HG03196 (cell line): ENCODE data around the gene PHRF1.

ENCODE experiments used
- ATAC-seq: cut with Tn5 transposase; IDR thresholded peaks from one replicate; pipeline ENCODE4 v1.9.1; 2021; ENCODE audit not compliant: unreplicated experiment

Gene PHRF1

GRCh38 chr11:614021-614622, 37.9 kb downstream of the PHRF1 start:
- ATAC-seq = no peak

GRCh38 chr11:614623-615503, 38.6 kb downstream of the PHRF1 start:
- peak; percentile 4 for ATAC-seq

GRCh38 chr11:615504-616319, 39.4 kb downstream of the PHRF1 start, which contains the start of gene IRF7:
IRF7 (minus strand) TSS chr11:615950; CDS start chr11:615364, 586 bp downstream.
- ATAC-seq = peak; percentile 76

- no peak for ATAC-seq
Measured at GRCh38 chr11:616320-617198, 40.3 kb downstream of the PHRF1 start.

GRCh38 chr11:617199-617911, 41.1 kb downstream of the PHRF1 start:
- no peak for ATAC-seq

GRCh38 chr11:617912-618682, 41.8 kb downstream of the PHRF1 start:
- ATAC-seq = no peak

GRCh38 chr11:618856-619627, 42.8 kb downstream of the PHRF1 start:
- no peak for ATAC-seq

GRCh38 chr11:619628-620050, 43.4 kb downstream of the PHRF1 start:
- ATAC-seq = no peak

- ATAC-seq = no peak
Measured at GRCh38 chr11:620201-620600, 43.9 kb downstream of the PHRF1 start.

- ATAC-seq = no peak
Measured at GRCh38 chr11:620935-621814, 44.9 kb downstream of the PHRF1 start.

- ATAC-seq = no peak
Measured at GRCh38 chr11:621838-622237, 45.6 kb downstream of the PHRF1 start.

GRCh38 chr11:623349-623869, 47.1 kb downstream of the PHRF1 start:
- ATAC-seq = no peak

- ATAC-seq = no peak
Measured at GRCh38 chr11:623999-624704, 47.9 kb downstream of the PHRF1 start.

- ATAC-seq = no peak
Measured at GRCh38 chr11:624705-625635, 48.7 kb downstream of the PHRF1 start, which contains the start of gene CDHR5. CDHR5 (minus strand) TSS chr11:624955; CDS start chr11:624902, 53 bp downstream.

GRCh38 chr11:625636-626268, 49.5 kb downstream of the PHRF1 start:
- ATAC-seq = no peak
